Measurements from ENCODE around the gene TRIM77. TPM values are rescaled to one million over a fixed set of nuclear protein-coding genes. Genes with fewer than 3 reads are reported as not detected.

Gene TRIM77, protein sequence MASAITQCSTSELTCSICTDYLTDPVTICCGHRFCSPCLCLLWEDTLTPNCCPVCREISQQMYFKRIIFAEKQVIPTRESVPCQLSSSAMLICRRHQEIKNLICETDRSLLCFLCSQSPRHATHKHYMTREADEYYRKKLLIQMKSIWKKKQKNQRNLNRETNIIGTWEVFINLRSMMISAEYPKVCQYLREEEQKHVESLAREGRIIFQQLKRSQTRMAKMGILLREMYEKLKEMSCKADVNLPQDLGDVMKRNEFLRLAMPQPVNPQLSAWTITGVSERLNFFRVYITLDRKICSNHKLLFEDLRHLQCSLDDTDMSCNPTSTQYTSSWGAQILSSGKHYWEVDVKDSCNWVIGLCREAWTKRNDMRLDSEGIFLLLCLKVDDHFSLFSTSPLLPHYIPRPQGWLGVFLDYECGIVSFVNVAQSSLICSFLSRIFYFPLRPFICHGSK
- polyA plus RNA-seq = not detected in 2 replicates

DNA sequence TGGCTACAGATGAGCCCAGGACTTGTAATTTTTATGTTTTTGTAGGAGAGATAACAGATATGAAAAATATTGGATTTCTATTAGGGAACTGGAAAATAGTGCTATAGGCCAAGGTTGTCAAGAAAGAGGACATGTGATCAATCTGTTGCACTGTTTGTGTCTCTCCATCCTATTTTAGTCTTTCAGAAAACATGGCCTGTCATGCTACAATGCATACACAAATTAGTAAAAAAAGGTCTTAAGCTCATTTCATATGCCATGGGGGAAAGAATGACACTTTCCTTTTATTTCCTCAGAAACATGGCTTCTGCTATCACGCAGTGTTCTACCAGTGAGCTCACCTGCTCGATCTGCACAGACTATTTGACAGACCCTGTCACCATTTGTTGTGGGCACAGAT is at the start of gene TRIM77:
Gene TRIM77 (plus strand): TSS at position 301 of the 400 bp plus-strand sequence. CDS start 0 bp downstream, at position 301.

Other genes with a start within 250 kb of the TRIM77 start
- gene NOX4, start 218.9 kb upstream of the TRIM77 start, polyA plus RNA-seq = not detected in 2 replicates
- gene TRIM49, start 98.3 kb downstream of the TRIM77 start, polyA plus RNA-seq = not detected in 2 replicates
- not detected in 2 replicates for gene TRIM64B, start 168.2 kb downstream of the TRIM77 start, polyA plus RNA-seq
- not detected in 2 replicates for gene TRIM49D1, start 211.9 kb downstream of the TRIM77 start, polyA plus RNA-seq
- not detected in 2 replicates for gene TRIM49D2, start 213.8 kb downstream of the TRIM77 start, polyA plus RNA-seq